GM13977 (cell line): ENCODE results near the gene LENG9.
"Not testable (repeated sequence)": the region's sequence is repeated elsewhere in the genome, so short reads cannot be mapped to it uniquely, and the experiment has no call there.

Source experiments
- DNase-seq: peaks from one replicate; pipeline ENCODE4 v3.0.0; 2012; ENCODE audit warnings: low spot score
- CTCF ChIP-seq: IDR thresholded peaks from 2 replicates; pipeline ENCODE4 v1.5.1; 2012; ENCODE audit warnings: mild to moderate bottlenecking, control low read depth; ENCODE audit not compliant: insufficient read depth; ENCODE audit errors: extremely low read depth, missing control alignments
- in situ Hi-C: fragments of 300-500 bp; cut with MboI; formaldehyde crosslinking; loops from one replicate; pipeline ENCODE4 v1.12.0; 2022; ENCODE audit warnings: low sequenced_read_pairs, low pct_unique_long_range_greater_than_20kb, mixed read lengths, inconsistent platforms; ENCODE audit not compliant: unreplicated experiment

LENG9 gene

GRCh38 chr19:54473892-54474372, 10.4 kb upstream of the LENG9 start:
- no peak for TF ChIP-seq CTCF
- in situ Hi-C loops = loop anchor here (25.0 kb wide), 2 partner anchors 638 to 1138 kb away; partner anchors contain the start of genes PPP1R12C, ZNF524, ZNF784 and ZNF865
- DNase-seq = no peak

- TF ChIP-seq CTCF = no peak
- in situ Hi-C loops = loop anchor here (25.0 kb wide), 2 partner anchors 639 to 1139 kb away; partner anchors contain the start of genes PPP1R12C, ZNF524, ZNF784 and ZNF865
- DNase-seq = no peak
Observed at GRCh38 chr19:54473071-54473891, 9.7 kb upstream of the LENG9 start, which contains the start of gene CDC42EP5. Gene CDC42EP5 (minus strand): TSS chr19:54473296. CDS start chr19:54465547, 7,749 bp downstream.

GRCh38 chr19:54470991-54471782, 7.6 kb upstream of the LENG9 start:
- in situ Hi-C loops = loop anchor here (25.0 kb wide), 2 partner anchors 641 to 1141 kb away; partner anchors contain the start of genes PPP1R12C, ZNF524, ZNF784 and ZNF865
- no peak for DNase-seq
- TF ChIP-seq CTCF = no peak

GRCh38 chr19:54470276-54470887, 6.8 kb upstream of the LENG9 start:
- in situ Hi-C loops = loop anchor here (25.0 kb wide), 2 partner anchors 642 to 1142 kb away; partner anchors contain the start of genes PPP1R12C, ZNF524, ZNF784 and ZNF865
- DNase-seq = no peak
- TF ChIP-seq CTCF = no peak

- in situ Hi-C loops = loop anchor here (25.0 kb wide), 2 partner anchors 643 to 1143 kb away; partner anchors contain the start of genes PPP1R12C, ZNF524, ZNF784 and ZNF865
- no peak for DNase-seq
- TF ChIP-seq CTCF = no peak
Observed at GRCh38 chr19:54469496-54469934, 5.9 kb upstream of the LENG9 start.

GRCh38 chr19:54466110-54466480, 2.5 kb upstream of the LENG9 start:
- in situ Hi-C loops = loop anchor here (25.0 kb wide), 2 partner anchors 646 to 1146 kb away; partner anchors contain the start of genes PPP1R12C, ZNF524, ZNF784 and ZNF865
- not testable (repeated sequence) for DNase-seq
